Omental fat pad (tissue), 4 donors: ENCODE data around the gene NDUFA1. TPM values are rescaled to one million over a fixed set of nuclear protein-coding genes. Genes with fewer than 3 reads are reported as not detected.

ENCODE experiments used
- ATAC-seq: fragments of 150-250 bp; one replicate; pipeline ENCODE4 v1.9.1; 2016; ENCODE audit warnings: mild to moderate bottlenecking, moderate library complexity; ENCODE audit not compliant: low FRiP score
- DNase-seq: peaks from one replicate; pipeline ENCODE4 v3.0.0-alpha.2; 2019; ENCODE audit warnings: low spot score
- total RNA-seq, 4 donors: library from RNA; depleted of rRNA; stranded (reverse); fragments of >200 nt; gene quantifications; one replicate each; pipeline ENCODE4 v1.1.0, GENCODE V29; 2016
- TF ChIP-seq, protein P1 (sequence below), 3 donors: fragments of 450-650 bp; IDR thresholded peaks; one replicate each; pipeline ENCODE4 v1.5.1; 2016 to 2017; ENCODE audit warnings: antibody characterized with exemption in 3 of 3, mild to moderate bottlenecking in 3 of 3, moderate library complexity in 2 of 3

The NDUFA1 gene
- total RNA-seq, 4 donors from 2014 or later = 47.0 to 78.5 (median 56.8) TPM

DNA sequence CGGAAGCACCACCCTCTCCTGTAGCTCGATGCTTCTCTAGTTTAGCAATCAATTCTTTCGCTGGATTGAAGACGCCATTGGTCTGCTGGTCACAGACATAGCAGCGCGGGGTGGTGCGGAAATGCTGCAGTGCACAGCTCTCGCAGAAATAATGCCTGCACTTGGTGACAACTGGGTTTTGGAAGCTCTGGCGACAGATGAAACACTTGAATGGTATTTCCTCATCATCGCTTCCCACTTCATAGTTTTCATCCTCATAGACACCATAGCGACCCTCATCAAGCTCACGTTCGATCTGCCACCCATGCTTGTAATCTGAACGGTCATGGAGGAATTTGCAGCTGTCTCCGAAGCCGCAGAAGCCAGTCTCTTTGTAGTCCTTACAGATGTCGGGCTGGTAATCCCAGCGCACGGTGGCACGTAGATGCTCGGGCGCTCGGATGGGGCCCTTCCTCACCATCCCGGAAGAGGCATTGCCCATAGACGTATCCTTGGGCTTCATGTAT lies 953 bp upstream of the NDUFA1 start:
- TF ChIP-seq, protein P1, sequence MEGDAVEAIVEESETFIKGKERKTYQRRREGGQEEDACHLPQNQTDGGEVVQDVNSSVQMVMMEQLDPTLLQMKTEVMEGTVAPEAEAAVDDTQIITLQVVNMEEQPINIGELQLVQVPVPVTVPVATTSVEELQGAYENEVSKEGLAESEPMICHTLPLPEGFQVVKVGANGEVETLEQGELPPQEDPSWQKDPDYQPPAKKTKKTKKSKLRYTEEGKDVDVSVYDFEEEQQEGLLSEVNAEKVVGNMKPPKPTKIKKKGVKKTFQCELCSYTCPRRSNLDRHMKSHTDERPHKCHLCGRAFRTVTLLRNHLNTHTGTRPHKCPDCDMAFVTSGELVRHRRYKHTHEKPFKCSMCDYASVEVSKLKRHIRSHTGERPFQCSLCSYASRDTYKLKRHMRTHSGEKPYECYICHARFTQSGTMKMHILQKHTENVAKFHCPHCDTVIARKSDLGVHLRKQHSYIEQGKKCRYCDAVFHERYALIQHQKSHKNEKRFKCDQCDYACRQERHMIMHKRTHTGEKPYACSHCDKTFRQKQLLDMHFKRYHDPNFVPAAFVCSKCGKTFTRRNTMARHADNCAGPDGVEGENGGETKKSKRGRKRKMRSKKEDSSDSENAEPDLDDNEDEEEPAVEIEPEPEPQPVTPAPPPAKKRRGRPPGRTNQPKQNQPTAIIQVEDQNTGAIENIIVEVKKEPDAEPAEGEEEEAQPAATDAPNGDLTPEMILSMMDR (IDR thresholded peaks at IDR 0.05) = no peak
- ATAC-seq (peak; percentile 10), DNase-seq (no peak)

DNA sequence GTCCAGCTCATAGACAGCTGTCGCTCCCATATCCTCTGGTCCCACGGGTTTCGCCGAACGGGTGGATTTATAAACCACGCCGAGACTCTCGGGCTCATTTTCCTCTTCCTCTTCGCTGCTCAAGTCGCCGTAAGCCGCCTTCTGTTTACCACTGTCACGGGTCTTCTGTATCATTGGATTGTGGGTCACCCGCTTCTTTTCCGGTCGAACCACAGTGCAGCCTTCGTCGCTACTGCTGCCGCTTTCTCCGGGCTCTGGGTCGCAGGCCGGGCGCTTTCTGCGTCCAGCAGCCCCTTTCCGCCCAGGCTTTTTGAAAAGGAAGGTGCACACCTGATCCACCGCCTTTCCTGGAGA lies 410 bp upstream of the NDUFA1 start:
- DNase-seq = no peak
- TF ChIP-seq, protein P1 (IDR thresholded peaks at IDR 0.05) = no peak
- ATAC-seq = peak; percentile 31

DNA sequence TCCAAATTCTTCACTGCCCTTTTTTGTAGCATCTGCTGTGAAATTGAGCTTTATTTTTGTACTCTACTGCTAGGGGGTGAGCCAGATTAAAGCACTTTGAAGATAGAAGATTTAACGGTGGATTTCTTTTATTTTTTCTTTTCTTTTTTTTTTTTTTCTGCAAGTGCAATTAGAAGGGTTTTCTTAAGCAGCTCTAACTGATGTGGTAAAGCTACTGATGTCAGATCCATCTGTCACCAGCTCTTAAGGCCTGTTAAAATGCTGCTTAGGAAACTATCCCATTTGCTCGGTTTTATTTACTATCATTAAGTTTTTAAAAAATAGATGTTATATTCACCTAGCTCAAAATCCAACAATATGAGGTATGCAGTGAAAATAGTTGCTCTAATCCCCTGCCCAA lies 7.1 kb downstream of the NDUFA1 start:
- no peak for DNase-seq
- TF ChIP-seq, protein P1 (IDR thresholded peaks at IDR 0.05) = no peak
- no peak for ATAC-seq

DNA sequence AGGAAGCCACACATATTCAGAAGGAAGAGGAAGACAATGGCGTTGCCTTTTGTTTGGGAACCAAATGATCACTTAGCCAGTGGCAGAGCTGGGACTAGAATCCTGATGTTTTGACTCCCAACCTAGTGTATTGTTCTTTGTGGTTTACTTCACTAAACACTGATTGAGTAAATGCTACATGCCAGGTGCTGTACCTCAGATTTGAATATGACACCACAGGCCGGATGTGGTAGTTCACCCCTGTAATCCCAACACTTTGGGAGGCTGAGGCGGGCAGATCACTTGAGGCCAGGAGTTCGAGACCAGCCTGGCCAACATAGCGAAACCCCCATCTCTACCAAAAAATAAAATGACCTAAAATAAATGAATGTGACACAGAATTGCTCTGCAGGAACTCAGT lies 8.4 kb downstream of the NDUFA1 start:
- DNase-seq (no peak), ATAC-seq (no peak)
- TF ChIP-seq, protein P1 (IDR thresholded peaks at IDR 0.05) = no peak

DNA sequence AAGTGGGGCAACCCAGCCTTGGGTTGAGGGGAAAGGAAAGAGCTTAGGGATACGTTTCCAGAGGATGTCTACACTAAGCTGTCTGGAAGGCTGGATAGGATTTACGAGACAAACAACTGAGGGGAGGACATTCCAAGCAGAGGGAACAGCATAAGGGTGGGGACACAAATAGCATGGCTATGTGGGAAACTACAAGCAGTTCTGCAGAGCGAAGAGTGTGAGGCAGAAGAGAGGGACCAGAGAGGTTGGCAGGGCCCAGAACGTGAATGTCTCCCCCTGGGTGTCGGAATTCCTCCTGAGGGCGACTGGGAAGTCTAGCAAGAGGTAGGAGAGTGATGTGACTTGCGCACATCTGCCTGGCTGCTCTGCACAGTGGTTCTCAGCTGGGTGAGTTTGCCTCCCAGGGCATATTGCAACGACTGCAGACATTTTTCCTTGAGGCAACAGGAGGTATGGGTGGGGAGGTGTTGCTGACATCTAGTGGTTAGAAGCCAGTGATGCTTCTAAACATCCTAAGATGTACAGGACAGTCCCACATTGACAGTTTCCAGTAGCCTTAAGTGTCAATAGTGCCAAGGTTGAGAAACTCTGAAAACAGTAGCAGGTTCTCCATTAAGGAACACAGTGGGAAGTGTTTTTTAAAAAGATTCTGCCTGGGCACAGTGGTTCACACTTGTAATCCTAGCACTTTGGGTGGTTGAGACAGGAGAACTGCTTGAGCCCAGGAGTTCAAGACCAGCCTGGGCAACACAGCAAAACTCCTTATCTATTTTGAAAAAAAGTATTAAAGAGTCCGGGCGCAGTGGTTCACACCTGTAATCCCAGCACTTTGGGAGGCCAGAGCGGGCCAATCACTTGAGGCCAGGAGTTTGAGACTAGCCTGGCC lies 9.2 kb downstream of the NDUFA1 start:
- no peak for ATAC-seq
- no peak for DNase-seq
- TF ChIP-seq, protein P1 (IDR thresholded peaks at IDR 0.05) = no peak

DNA sequence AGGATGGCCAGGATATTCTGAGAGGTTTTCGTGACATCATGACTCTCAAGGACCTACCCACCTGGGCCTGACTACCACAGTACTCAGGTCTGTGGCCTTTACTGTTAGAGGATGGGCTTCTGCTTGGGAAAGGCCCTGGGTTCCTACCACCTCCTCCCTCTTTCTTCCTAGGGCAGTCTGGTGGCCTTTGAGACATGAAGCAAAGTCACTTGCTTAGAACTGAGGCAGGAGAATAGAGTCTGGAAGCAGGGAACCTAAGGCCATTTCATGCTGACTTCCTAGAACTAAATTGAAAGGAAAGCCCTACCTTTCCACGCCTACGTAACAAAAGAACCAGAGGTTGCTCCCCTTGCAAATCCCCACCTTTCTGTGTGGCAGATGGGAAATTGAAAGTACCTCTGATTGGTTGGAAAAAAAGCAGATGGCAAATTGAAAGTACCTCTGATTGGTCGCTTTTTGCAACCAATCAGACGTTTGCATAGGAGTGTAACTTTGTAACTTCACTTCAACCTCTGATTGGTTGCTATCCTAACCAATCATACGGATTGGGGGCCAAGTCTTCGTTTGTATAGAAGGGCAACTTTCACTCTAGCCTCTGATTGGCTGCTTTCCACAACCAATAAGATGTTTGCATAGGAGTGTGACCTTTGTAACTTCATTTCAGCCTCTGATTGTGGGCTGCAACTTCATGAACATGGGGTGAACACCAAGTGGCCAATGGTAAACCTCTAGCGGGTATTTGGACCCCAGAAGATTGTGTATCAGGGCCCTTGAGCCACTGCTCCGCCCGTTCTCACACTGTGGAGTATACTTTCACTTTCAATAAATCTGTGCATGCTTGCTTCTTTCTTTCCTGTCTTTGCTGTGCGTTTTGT lies 14.2 kb downstream of the NDUFA1 start:
- ATAC-seq (no peak), DNase-seq (no peak)
- TF ChIP-seq, protein P1 (IDR thresholded peaks at IDR 0.05) = no peak
